GM18861 (cell line): ENCODE data around the gene DMRT1.

Source experiments
- ATAC-seq: cut with Tn5 transposase; IDR thresholded peaks from one replicate; pipeline ENCODE4 v1.9.1; 2021; ENCODE audit not compliant: unreplicated experiment

The DMRT1 gene

DNA sequence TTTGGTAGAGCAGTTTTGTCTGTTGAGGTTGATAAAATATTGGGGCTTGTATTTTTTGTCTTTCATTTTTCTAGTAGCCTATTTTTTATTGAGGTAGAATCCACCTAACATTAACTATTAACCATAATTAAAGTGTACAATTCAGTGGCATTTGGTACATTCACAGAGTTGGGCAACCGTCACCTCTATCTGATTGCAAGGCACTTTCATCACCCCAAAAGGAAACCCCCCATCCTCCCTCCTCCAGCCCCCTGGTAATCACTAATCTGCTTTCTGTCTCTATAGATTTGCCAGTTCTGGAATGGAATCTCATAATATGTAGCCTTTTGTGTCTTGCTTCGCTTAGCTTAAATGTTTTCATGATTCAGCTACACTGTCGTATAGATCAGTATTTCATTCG lies 79.4 kb downstream of the DMRT1 start:
- ATAC-seq: no peak

- ATAC-seq: no peak
Observed at GRCh38 chr9:922171-922570, 80.7 kb downstream of the DMRT1 start.

GRCh38 chr9:922731-923130 lies 81.2 kb downstream of the DMRT1 start:
- ATAC-seq: no peak

DNA sequence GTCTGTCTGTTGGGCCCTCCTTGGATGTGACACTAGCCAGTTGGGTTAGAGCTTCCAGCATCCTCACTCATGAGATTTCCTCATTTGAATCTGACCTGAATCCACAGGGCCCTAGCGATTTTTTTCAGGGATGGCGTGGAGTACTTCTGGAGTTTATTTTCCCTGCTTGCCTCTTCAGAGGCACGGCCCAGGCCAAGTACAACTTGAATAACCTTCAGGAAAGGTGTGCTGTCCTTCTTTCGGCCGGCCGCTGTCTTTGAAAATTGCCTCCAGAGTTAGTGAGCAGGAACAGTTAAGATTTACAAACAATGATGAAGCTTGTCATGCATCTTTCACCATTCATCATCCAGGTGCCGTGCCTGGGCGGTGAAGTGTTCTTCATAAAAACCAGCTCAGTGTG lies 85.5 kb downstream of the DMRT1 start:
- ATAC-seq: no peak

- peak; percentile 80 for ATAC-seq
Observed at GRCh38 chr9:928363-929042, 87.0 kb downstream of the DMRT1 start.

DNA sequence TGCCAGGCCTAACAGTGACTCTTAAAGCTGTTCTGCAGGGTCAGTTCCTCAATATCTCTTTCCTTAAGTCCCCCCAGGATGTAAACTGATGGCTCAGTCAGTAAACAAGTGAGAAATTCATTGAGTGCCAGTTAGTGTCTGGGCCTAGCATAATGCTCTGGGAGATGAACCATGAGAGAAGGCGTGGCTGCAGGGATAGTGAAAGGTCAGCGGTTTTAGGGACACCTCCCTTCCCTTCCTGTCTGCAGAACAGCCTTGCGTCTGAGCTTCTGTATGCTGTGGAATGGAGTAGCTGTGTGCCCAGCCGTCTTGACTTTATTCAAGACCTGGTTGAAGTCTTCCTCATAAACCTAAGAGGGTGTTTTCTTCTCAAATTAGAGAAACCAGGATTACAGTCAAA lies 88.2 kb downstream of the DMRT1 start:
- ATAC-seq: no peak

- no peak for ATAC-seq
Observed at GRCh38 chr9:933356-933755, 91.9 kb downstream of the DMRT1 start.

DNA sequence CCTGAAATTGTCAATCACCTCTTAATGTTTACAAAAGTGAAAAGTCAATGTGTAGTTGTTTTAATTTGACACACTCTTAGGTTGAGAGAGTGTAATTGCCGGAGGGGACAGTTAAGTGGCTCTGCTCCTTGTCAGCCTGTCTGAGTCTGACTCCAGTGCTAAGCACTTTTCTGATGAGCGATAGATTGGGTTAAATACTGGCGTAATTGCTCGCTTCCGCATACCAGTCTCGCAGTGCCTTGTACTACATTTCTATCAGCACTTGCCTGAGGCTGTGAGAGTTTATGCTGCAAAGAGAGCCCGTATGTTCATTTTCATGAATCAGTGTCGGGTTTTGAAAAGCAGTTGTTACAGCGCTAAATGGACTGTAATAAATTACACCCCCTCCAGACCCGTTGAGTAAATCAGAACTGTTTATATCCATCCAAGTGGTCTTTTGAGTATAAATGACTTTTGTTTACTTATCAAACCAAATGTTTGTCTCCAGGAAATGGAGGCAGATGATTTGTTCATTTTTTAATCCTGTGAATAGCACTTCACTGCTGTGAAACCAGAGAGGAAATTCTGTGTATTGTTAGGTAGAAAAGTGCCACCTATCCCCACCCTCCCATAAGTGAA lies 94.0 kb downstream of the DMRT1 start:
- ATAC-seq: no peak

DNA sequence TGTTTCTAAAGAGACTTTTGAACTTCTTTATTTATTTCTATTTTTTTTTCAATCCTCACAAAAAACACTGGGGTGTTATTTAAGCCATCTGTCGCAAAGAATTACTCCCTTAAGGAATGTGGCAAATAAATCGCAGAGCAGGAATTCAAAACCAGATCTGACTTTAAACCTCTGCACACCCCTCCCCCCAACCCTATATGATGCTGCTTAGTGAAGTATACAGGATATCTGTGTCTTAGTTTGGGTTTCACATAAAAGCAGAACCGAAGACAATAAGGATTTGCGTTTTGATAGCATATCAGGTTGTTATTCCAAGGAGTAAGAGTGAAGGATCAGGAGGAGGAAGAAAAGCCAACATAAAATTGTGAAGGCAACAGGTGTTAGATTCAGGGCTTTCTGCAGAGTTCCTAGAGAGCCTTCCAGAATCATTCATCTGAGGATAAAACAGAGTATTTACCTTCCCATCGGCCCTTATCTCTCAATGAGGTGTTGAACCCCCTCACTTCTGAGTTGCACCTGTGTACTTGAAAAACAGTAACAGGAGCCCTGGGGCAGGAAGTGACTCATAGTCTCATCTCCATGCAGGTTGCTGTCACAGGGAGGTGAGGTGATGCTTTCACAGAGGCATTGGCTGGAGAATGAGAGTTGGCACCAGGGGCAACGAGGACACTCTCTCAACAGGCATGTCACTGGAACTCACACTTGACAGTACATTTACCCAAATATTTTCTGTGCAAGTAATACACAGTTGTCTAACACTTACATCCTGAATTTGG lies 101.5 kb downstream of the DMRT1 start:
- ATAC-seq: no peak

- no peak for ATAC-seq
Observed at GRCh38 chr9:947985-948384, 106.5 kb downstream of the DMRT1 start.

DNA sequence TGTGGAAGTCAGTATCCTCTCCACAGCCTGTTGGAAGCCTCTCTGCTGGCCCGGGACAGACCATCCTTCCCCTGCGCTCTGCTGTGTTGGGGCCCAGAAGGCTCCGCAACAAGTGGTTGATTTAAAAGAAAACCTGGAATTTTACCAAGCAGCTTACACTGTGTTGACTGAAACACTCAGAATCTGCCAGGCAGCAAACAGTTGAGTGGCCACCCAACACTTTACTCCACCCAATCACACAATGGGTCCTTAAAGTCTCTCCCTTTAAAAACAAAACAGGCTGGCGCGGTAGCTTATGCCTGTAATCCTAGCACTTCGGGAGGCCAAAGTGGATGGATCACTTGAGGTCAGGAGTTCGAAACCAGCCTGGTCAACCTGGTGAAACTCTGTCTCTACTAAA lies 107.0 kb downstream of the DMRT1 start:
- no peak for ATAC-seq

- ATAC-seq: no peak
Observed at GRCh38 chr9:950139-950538, 108.6 kb downstream of the DMRT1 start.

DNA sequence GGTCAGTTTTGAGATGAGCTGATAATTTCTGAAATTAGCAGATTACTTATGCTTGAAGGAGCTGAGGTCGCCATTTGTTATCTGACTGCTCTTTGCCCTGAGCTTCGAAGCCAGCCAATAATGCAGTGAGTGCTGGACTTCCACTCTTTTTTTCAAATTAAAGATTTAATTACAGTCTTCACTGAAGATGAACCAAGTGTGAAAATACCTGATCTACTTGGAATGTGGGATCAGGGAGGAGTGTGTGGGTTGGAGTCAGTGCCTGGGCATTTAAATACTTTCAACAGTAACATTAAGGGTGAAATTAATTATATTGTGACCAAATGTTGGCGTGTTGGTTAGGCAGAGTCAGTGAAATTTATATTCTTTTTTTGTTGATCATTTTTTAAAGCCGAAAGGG lies 111.0 kb downstream of the DMRT1 start:
- no peak for ATAC-seq

DNA sequence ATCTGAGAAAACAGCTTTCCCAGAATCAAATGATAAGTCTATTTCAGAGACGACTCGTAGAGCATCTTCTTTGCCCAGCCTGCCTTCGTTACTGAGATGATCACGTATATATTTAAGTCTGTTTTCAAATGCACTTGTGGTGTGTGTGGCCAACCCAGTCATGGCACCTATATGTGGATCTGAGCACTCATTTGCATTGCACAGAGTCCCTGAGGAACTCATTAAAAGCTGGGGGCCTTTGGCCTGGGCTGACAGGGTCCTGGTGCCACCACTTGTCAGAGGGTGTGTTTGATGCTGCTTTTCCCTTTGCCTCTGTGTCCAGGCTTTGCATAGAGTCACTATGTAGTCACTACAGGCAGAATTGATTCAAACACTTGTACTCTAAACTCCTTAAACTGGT lies 117.6 kb downstream of the DMRT1 start:
- ATAC-seq: no peak

DNA sequence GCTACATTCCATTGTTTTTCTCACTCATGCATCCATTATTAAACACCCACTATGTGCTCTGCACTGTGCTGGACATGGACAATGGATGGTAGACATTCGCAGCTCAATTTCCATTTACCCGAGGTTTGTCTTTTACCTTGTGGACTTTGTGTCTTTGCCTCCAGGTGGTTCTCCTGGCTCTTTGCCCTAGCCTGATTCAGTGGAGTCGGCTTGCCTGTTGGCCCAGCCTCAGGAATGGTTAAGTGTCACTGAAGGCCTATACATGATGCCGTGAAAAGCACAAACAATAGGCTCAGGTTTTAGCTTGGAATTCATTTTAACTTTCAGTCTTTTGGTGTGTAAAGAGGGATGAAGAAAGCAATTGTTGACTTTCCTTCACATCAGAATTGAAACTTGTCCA lies 118.4 kb downstream of the DMRT1 start:
- ATAC-seq: no peak

- no peak for ATAC-seq
Observed at GRCh38 chr9:962023-962422, 120.5 kb downstream of the DMRT1 start.

DNA sequence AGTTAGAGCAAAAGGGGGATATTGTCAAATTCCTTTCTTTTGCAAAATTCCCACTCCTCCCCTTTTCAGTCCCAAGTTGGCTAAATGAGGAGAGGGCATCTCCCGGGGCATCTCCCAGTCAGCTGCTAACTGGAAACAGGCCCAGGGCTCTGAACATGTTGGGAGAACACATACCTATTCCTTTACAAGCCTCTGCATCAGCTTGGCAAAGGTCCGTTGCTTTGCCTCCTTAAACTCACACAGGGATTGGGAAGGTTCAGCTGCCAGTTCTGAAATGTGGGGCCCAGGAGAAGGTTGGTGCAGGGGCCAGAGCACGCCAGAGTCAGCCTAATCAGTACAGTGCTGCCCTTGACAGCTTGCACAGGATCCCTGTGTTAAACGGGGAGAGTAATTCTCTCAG lies 124.0 kb downstream of the DMRT1 start:
- no peak for ATAC-seq

GRCh38 chr9:966870-967269 lies 125.4 kb downstream of the DMRT1 start:
- ATAC-seq: no peak

DNA sequence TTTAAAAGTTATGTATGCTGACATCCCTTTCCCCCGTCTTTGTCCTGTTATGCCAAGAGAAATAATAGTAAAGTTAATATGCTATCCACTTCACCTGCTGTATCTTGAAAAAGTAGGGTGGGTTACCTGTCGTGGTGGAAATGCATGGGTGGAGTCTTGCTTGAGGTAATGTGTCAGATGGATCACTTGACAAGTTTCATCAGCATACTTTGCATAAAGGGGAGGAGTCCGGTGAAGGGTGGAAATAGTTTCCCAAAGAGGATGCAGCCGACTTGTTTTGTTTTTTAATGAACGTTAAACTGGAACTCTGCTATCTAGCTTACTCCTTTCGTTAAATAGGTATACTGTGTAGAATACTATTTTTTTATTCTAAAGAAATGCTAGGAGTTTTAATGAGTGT lies 125.9 kb downstream of the DMRT1 start:
- no peak for ATAC-seq

- no peak for ATAC-seq
Observed at GRCh38 chr9:967903-968641, 126.6 kb downstream of the DMRT1 start.

DNA sequence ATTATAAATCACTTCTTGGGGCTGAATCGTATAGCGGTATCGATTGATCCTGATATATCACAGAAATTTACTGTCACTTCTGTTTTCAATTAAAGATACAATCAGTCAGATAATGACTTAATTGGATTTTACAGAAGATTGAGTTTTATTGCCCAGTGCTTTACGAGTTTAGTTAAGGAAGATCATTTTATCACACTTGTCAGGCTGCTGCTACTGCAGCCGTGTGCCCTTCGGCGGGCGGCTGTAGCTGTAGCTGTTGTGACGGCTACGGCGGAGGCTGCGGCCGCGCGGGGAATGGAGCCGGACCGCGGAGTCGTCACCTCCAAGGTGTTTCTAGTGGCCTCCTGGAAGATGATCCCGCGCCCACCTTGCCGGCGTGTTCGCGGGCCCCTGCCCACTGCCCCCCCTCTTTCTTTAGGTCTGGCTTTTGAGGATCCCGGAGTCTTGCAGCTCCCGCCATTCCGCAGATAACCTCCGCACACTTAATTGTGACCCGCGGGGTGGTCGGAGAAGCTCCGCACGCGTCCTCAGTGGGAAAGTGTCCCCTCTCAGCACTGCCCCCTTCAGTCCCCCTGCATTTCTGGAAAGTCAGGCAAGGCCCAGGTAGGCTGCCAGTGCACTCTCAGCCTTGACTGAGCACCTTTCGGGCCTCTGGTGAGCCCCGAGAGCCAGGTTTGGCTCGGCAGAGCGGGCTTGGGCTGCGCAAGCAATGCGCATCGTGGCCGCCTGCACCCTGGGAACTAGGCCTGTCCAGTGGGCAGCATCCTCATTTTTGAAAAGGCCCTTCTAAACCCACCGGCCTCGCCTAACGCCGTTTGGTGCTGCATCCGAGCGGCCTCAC lies 128.0 kb downstream of the DMRT1 start:
- ATAC-seq: no peak
